ENCODE results near the gene ENTR1. TPM values are rescaled to one million over a fixed set of nuclear protein-coding genes. Genes with fewer than 3 reads are reported as not detected.

The ENTR1 gene
- total and polyA plus RNA-seq, 10 of the 15 experiments (the other 5 are each of a cell fraction or from before 2014, with no cell fraction given): 8.2 to 96.4 (median 41.1) TPM

DNA sequence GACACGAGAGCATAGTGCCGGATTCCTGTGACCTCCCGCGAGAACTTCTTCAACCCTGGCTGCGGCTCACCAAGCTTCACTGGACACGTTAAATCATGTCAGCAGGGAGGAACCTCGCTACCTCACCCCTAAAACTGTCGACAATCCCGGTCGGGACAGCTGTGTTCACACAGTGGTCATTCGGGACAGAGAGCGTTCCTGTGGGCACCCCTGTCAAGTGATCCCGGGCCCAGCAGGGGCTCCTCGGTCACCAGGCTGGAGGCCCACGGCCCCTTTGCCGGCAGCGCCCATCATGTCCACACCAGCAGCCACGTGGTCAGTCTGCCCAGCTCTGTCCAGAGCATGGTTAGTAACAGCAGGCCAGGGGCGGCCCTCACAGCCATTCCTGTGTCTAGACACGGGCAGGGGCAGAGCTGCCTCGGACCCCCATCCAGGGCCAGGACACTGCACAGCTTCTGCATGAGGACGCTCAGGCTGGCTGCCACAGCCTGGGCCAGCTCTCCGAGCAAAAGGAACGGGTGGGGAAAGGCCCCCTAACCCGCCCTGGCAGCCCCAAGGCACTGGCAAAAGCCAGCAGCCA, 25.7 kb upstream of the ENTR1 start:
- no peaks in the 10 kb centered on the region for H3K9me3 ChIP-seq (replicated peaks; ENCODE audit: control insufficient read depth, insufficient read depth, low read length)
- no peak for DNase-seq (ENCODE audit: low read depth, low spot score)
- no peak for ATAC-seq
- no peak for FAIRE-seq
- ChIA-PET POLR2A (no interaction called here), CTCF (interaction anchor here (1.6 kb wide), 1 partner anchor 44 kb away, joined by 4 read pairs; no protein-coding TSS in a partner anchor), RAD21 (ENCODE audit: unreplicated experiment) (interaction anchor here (1.0 kb wide), 1 partner anchor 23 kb away, joined by 3 read pairs; no protein-coding TSS in a partner anchor), SMC1A (ENCODE audit: uncharacterized antibody, unreplicated experiment) (interaction anchor here (1.3 kb wide), 1 partner anchor 27 kb away, joined by 3 read pairs; no protein-coding TSS in a partner anchor)
- peaks cover 3 to 4% of the 10 kb centered on the region in 2 experiments for H3K36me3 ChIP-seq (ENCODE audit: control insufficient read depth in 2 of 2, insufficient read depth in 2 of 2, low read length in 1 of 2)
- in situ Hi-C loops (cut with MboI) (no loop called here), intact Hi-C loops (cut with micrococcal nuclease; ENCODE audit: unreplicated experiment) (no loop called here)
- no peak overlapping the region for H3K4me3 ChIP-seq
- H3K79me2 ChIP-seq (ENCODE audit: control insufficient read depth, insufficient read depth, low read length): peaks cover 40% of the 10 kb centered on the region
- no peaks in the 10 kb centered on the region for H4K20me1 ChIP-seq (ENCODE audit: control insufficient read depth, insufficient read depth)
- H2AFZ ChIP-seq (ENCODE audit: control insufficient read depth, low read depth, low read length): no peak overlapping the region
- H3K27ac ChIP-seq (ENCODE audit: control insufficient read depth, insufficient read depth): no peak overlapping the region
- H3K27me3 ChIP-seq (replicated peaks in 1 of 2; ENCODE audit: control insufficient read depth in 2 of 2, insufficient read depth in 2 of 2, low read length in 1 of 2): no peaks in the 10 kb centered on the region
- H3K9ac ChIP-seq (ENCODE audit: control insufficient read depth, insufficient read depth, low read length): no peak overlapping the region
- peaks cover 6% of the 10 kb centered on the region; the same call in 1 of the 2 replicates for H3K4me1 ChIP-seq (ENCODE audit: control insufficient read depth, insufficient read depth, low read length)
- BruUV-seq (replicated peaks): no TSS peak
- 93% methylated on average over 25 of the region's 25 CpGs for WGBS (ENCODE audit: insufficient coverage, insufficient replicate concordance, low lambda C conversion rate, missing lambda C conversion rate)
- peak overlapping the region; percentile 48 for H3K4me2 ChIP-seq (ENCODE audit: control insufficient read depth, insufficient read depth)
- no peak for TF ChIP-seq SUZ12 (IDR thresholded peaks at IDR 0.05; ENCODE audit: unreplicated experiment)
- no peak for TF ChIP-seq FOXM1 (IDR thresholded peaks at IDR 0.05; ENCODE audit: low read depth, low read length)
- no peak for TF ChIP-seq CEBPZ (IDR thresholded peaks at IDR 0.05; ENCODE audit: low read depth, low read length)
- no peak for TF ChIP-seq ZNF207 (IDR thresholded peaks at IDR 0.05; ENCODE audit: borderline replicate concordance)
- TF ChIP-seq ZNF384 (IDR thresholded peaks at IDR 0.05; ENCODE audit: borderline replicate concordance, low read depth, low read length): no peak
- TF ChIP-seq, protein P1, sequence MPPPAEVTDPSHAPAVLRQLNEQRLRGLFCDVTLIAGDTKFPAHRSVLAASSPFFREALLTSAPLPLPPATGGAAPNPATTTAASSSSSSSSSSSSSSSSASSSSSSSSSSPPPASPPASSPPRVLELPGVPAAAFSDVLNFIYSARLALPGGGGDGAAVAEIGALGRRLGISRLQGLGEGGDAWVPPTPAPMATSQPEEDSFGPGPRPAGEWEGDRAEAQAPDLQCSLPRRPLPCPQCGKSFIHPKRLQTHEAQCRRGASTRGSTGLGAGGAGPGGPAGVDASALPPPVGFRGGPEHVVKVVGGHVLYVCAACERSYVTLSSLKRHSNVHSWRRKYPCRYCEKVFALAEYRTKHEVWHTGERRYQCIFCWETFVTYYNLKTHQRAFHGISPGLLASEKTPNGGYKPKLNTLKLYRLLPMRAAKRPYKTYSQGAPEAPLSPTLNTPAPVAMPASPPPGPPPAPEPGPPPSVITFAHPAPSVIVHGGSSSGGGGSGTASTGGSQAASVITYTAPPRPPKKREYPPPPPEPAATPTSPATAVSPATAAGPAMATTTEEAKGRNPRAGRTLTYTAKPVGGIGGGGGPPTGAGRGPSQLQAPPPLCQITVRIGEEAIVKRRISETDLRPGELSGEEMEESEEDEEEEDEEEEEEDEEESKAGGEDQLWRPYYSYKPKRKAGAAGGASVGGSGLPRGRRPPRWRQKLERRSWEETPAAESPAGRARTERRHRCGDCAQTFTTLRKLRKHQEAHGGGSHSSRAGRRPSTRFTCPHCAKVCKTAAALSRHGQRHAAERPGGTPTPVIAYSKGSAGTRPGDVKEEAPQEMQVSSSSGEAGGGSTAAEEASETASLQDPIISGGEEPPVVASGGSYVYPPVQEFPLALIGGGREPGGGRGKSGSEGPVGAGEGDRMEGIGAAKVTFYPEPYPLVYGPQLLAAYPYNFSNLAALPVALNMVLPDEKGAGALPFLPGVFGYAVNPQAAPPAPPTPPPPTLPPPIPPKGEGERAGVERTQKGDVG (CRISPR knock-in tag; IDR thresholded peaks at IDR 0.05): no peak
- TF ChIP-seq GABPA (IDR thresholded peaks at IDR 0.05; ENCODE audit: low read depth): no peak
- no peak for TF ChIP-seq RAD21 (IDR thresholded peaks at IDR 0.05; ENCODE audit: insufficient read depth, low read depth, low read length)
- TF ChIP-seq SMC3 (IDR thresholded peaks at IDR 0.05; ENCODE audit: borderline replicate concordance, low read length): no peak
- TF ChIP-seq NFYB (IDR thresholded peaks at IDR 0.05; ENCODE audit: insufficient read depth, low read depth, low read length): no peak
- TF ChIP-seq, protein P2, sequence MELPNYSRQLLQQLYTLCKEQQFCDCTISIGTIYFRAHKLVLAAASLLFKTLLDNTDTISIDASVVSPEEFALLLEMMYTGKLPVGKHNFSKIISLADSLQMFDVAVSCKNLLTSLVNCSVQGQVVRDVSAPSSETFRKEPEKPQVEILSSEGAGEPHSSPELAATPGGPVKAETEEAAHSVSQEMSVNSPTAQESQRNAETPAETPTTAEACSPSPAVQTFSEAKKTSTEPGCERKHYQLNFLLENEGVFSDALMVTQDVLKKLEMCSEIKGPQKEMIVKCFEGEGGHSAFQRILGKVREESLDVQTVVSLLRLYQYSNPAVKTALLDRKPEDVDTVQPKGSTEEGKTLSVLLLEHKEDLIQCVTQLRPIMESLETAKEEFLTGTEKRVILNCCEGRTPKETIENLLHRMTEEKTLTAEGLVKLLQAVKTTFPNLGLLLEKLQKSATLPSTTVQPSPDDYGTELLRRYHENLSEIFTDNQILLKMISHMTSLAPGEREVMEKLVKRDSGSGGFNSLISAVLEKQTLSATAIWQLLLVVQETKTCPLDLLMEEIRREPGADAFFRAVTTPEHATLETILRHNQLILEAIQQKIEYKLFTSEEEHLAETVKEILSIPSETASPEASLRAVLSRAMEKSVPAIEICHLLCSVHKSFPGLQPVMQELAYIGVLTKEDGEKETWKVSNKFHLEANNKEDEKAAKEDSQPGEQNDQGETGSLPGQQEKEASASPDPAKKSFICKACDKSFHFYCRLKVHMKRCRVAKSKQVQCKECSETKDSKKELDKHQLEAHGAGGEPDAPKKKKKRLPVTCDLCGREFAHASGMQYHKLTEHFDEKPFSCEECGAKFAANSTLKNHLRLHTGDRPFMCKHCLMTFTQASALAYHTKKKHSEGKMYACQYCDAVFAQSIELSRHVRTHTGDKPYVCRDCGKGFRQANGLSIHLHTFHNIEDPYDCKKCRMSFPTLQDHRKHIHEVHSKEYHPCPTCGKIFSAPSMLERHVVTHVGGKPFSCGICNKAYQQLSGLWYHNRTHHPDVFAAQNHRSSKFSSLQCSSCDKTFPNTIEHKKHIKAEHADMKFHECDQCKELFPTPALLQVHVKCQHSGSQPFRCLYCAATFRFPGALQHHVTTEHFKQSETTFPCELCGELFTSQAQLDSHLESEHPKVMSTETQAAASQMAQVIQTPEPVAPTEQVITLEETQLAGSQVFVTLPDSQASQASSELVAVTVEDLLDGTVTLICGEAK (IDR thresholded peaks at IDR 0.05; ENCODE audit: borderline replicate concordance): no peak
- TF ChIP-seq NBN (IDR thresholded peaks at IDR 0.05): no peak
- TF ChIP-seq IKZF2 (IDR thresholded peaks at IDR 0.05): no peak

All from GM12878 (cell line).